Prostate gland (tissue), 2 donors: ENCODE results near the gene SLC35D2. TPM values are rescaled to one million over a fixed set of nuclear protein-coding genes. Genes with fewer than 3 reads are reported as not detected.
"Not testable (repeated sequence)": the region's sequence is repeated elsewhere in the genome, so short reads cannot be mapped to it uniquely, and the experiment has no call there.

Experiments
- DNase-seq: peaks from one replicate; pipeline ENCODE4 v3.0.0-alpha.2; 2019; ENCODE audit warnings: low spot score
- H3K27ac ChIP-seq, 2 donors: fragments of 200-600 bp; sonication (generic); 2 replicates each; pipeline ENCODE4 v1.5.1; 2017 to 2019
- H3K27me3 ChIP-seq: fragments of 200-600 bp; sonication (generic); replicated peaks from 2 replicates; pipeline ENCODE4 v1.5.1; 2019; ENCODE audit not compliant: insufficient read depth
- H3K36me3 ChIP-seq, 2 donors: fragments of 200-600 bp; sonication (generic); 1 replicate in 1 of 2; 2 replicates in 1 of 2; pipeline versions ENCODE4 v1.5.1 to v1.8.1; 2017 to 2019
- H3K4me1 ChIP-seq: fragments of 200-600 bp; sonication (generic); replicated peaks from 2 replicates; pipeline ENCODE4 v1.5.1; 2019
- H3K4me3 ChIP-seq, 2 donors: fragments of 200-600 bp; sonication (generic); 2 replicates each; pipeline ENCODE4 v1.5.1; 2017 to 2019
- H3K9me3 ChIP-seq: fragments of 200-600 bp; sonication (generic); 2 replicates; pipeline ENCODE4 v1.5.1; 2017
- POLR2A ChIP-seq: fragments of 450-650 bp; IDR thresholded peaks from one replicate; pipeline ENCODE4 v1.6.1; 2016; ENCODE audit warnings: antibody characterized with exemption, mild to moderate bottlenecking
- POLR2AphosphoS5 ChIP-seq: sonication (generic); formaldehyde crosslinking; IDR thresholded peaks from one replicate; pipeline ENCODE4 v1.6.1; 2017; ENCODE audit warnings: antibody characterized with exemption
- WGBS: methylation state at CpG from one replicate; pipeline ENCODE4 v1.1.5; 2018; 5-methylcytosine and 5-hydroxymethylcytosine counted together
- intact Hi-C: fragments of 100-400 bp; cut with DNase I; formaldehyde crosslinking; loops from one replicate; pipeline ENCODE4 v1.14.2; 2022
- total RNA-seq, 2 donors: library from RNA; depleted of rRNA; stranded (reverse); fragments of >200 nt; gene quantifications; one replicate each; pipeline ENCODE4 v1.1.0, GENCODE V29; 2016
- TF ChIP-seq, protein P1 (sequence below), 4 experiments: fragments of 200-600 bp in 2 of 4; fragments of 450-650 bp in 2 of 4; sonication (generic) in 2 of 4; IDR thresholded peaks; 1 replicate in 3 of 4; 2 replicates in 1 of 4; pipeline ENCODE4 v1.5.1; 2016 to 2019; ENCODE audit warnings: antibody characterized with exemption in 4 of 4, mild to moderate bottlenecking in 2 of 4, moderate library complexity in 2 of 4

The SLC35D2 gene
- total RNA-seq, 2 donors from 2014 or later: 27.4 to 29.7 TPM

DNA sequence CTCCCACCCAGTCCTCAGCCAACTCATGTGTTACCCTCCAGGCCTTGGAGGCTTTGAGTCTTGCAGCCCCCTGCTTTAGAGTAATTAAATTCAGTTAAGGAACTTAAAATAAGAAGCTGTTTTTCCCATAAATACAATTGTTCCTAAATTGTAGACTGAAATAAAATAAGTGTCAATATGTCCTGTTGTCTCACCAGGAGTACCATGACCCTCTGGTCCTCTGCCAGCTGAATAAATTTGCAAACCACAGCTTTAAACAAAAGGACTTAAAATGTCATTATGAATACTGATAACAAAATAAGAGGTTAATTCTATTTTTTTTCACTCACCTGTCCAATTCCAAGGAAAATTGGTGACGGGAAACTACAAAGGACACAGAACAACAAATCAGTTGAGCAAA is 15.6 kb downstream of the SLC35D2 start:
- TF ChIP-seq POLR2AphosphoS5 (no peak), POLR2A (no peak)
- TF ChIP-seq, protein P1, sequence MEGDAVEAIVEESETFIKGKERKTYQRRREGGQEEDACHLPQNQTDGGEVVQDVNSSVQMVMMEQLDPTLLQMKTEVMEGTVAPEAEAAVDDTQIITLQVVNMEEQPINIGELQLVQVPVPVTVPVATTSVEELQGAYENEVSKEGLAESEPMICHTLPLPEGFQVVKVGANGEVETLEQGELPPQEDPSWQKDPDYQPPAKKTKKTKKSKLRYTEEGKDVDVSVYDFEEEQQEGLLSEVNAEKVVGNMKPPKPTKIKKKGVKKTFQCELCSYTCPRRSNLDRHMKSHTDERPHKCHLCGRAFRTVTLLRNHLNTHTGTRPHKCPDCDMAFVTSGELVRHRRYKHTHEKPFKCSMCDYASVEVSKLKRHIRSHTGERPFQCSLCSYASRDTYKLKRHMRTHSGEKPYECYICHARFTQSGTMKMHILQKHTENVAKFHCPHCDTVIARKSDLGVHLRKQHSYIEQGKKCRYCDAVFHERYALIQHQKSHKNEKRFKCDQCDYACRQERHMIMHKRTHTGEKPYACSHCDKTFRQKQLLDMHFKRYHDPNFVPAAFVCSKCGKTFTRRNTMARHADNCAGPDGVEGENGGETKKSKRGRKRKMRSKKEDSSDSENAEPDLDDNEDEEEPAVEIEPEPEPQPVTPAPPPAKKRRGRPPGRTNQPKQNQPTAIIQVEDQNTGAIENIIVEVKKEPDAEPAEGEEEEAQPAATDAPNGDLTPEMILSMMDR (IDR thresholded peaks at IDR 0.05): no peak
- no peaks in the 10 kb centered on the region for H3K4me1 ChIP-seq
- H3K4me3 ChIP-seq: no peak overlapping the region
- H3K27me3 ChIP-seq: no peaks in the 10 kb centered on the region
- intact Hi-C loops: no loop called here
- H3K36me3 ChIP-seq: no peaks in the 10 kb centered on the region
- WGBS: 100% methylated on average over 1 of the region's 1 CpG
- DNase-seq: no peak
- no peak overlapping the region for H3K27ac ChIP-seq
- H3K9me3 ChIP-seq: no peaks in the 10 kb centered on the region

DNA sequence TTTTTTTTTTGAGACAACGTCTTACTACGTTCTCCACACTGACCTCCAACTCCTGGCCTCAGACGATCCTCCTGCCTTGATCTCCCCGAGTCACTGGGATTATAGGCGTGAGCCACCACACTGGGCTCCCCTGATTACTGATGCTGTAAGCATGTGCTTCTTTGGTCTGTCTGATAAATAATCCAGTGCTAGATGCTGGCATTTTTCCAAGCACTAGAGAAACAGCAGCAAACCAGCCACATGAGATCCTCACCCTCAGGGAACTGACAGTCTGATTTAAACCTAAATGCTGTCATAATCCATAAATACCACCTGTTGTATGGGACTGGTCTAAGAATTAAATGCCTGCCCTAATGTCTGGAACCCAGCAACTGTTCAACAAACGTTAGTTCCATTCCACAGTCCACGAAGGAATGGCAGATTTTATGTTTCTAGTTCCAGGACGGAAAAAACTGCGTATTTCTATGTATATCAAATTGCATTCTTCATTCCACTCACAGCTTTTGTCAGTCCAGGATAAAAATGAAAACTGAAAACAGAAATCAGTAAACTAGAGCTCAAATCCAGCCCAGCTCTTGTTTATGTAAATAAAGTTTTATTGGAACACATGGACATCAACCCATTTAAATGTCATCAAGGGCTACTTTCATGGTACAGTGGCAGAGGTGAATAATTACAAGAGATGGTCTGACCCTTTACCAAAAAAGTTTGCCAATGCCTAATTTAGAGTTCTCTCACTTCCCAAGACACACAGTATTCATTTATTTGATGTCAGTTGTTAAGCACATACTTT is 20.1 kb downstream of the SLC35D2 start:
- Histone ChIP-seq H3K27ac (no peak overlapping the region), H3K27me3 (no peaks in the 10 kb centered on the region), H3K4me1 (no peaks in the 10 kb centered on the region), H3K36me3 (no peaks in the 10 kb centered on the region), H3K4me3 (no peak overlapping the region), H3K9me3 (no peaks in the 10 kb centered on the region)
- WGBS: 93% methylated on average over 9 of the region's 9 CpGs
- DNase-seq: no peak
- intact Hi-C loops: no loop called here
- TF ChIP-seq, protein P1 (IDR thresholded peaks at IDR 0.05): no peak
- TF ChIP-seq POLR2A (no peak), POLR2AphosphoS5 (no peak)

GRCh38 chr9:96362119-96362518 is 21.4 kb downstream of the SLC35D2 start:
- H3K9me3 ChIP-seq, intact Hi-C loops, H3K4me3 ChIP-seq, H3K27ac ChIP-seq, H3K36me3 ChIP-seq, DNase-seq, H3K4me1 ChIP-seq, H3K27me3 ChIP-seq: not testable (repeated sequence)
- WGBS: 98% methylated on average over 6 of the region's 6 CpGs

DNA sequence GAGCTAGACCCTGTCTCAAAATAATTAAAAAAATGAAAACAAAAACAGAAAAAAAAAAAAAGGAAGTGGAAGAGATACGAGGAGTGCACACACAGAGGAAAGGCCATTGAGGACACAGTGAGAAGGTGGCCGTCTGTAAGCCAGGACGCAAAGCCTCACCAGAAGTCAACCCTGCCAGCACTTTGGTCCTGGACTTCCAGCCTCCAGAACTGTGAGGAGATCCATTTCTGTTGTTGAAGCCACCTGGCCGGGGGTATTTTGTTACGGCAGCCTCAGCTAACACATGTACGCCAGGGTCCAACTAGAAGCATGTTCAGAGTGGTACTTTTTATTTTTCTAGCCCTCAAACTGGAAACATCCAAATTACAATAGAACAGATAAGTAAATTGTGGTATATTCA is 21.8 kb downstream of the SLC35D2 start:
- no peaks in the 10 kb centered on the region for H3K36me3 ChIP-seq
- TF ChIP-seq POLR2AphosphoS5 (no peak), POLR2A (no peak)
- H3K4me3 ChIP-seq: no peak overlapping the region
- H3K9me3 ChIP-seq: no peaks in the 10 kb centered on the region
- no peak overlapping the region for H3K27ac ChIP-seq
- intact Hi-C loops: no loop called here
- no peaks in the 10 kb centered on the region for H3K4me1 ChIP-seq
- WGBS: 100% methylated on average over 6 of the region's 6 CpGs
- H3K27me3 ChIP-seq: no peaks in the 10 kb centered on the region
- no peak for DNase-seq

- WGBS: 84% methylated on average over 2 of the region's 2 CpGs
- no peak for DNase-seq
Measured at GRCh38 chr9:96360976-96361375, 22.5 kb downstream of the SLC35D2 start.

DNA sequence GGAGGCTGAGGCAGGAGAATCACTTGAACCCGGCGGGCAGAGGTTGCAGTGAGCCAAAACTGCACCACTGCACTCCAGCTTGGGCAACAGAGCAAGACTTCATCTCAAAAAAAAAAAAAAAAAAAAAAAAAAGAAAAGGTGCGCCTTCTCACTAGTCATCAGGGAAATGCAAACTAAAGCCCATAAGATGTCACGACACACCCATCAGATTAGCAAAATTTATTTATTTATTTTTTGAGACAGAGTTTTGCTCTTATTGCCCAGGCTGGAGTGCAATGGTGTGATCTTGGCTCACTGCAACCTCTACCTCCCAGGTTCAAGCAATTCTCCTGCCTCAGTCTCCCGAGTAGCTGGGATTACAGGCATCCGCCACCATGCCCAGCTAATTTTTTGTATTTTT is 23.0 kb downstream of the SLC35D2 start:
- DNase-seq, H3K27ac ChIP-seq, intact Hi-C loops, H3K4me3 ChIP-seq, H3K9me3 ChIP-seq, H3K4me1 ChIP-seq, H3K36me3 ChIP-seq, H3K27me3 ChIP-seq: not testable (repeated sequence)
- 98% methylated on average over 6 of the region's 6 CpGs for WGBS

More at GRCh38 chr9:96360976-96361375, 22.5 kb downstream of the SLC35D2 start:
- no peak for TF ChIP-seq POLR2A
- TF ChIP-seq POLR2AphosphoS5: no peak
- TF ChIP-seq, protein P1 (IDR thresholded peaks at IDR 0.05): no peak
- intact Hi-C loops: no loop called here
- H3K4me1 ChIP-seq: no peaks in the 10 kb centered on the region
- H3K27me3 ChIP-seq: no peaks in the 10 kb centered on the region
- no peak overlapping the region for H3K27ac ChIP-seq
- no peaks in the 10 kb centered on the region for H3K36me3 ChIP-seq
- H3K9me3 ChIP-seq: no peaks in the 10 kb centered on the region
- no peak overlapping the region for H3K4me3 ChIP-seq
